Prostate gland (tissue), 2 donors: ENCODE data around the gene RNF157. TPM values are rescaled to one million over a fixed set of nuclear protein-coding genes. Genes with fewer than 3 reads are reported as not detected.
A peak's percentile ranks its signal among the peaks of the same experiment; 100 is the strongest.

Source experiments
- DNase-seq: peaks from one replicate; pipeline ENCODE4 v3.0.0-alpha.2; 2019; ENCODE audit warnings: low spot score
- H3K27ac ChIP-seq, 2 donors: fragments of 200-600 bp; sonication (generic); 2 replicates each; pipeline ENCODE4 v1.5.1; 2017 to 2019
- H3K27me3 ChIP-seq: fragments of 200-600 bp; sonication (generic); replicated peaks from 2 replicates; pipeline ENCODE4 v1.5.1; 2019; ENCODE audit not compliant: insufficient read depth
- H3K36me3 ChIP-seq, 2 donors: fragments of 200-600 bp; sonication (generic); 1 replicate in 1 of 2; 2 replicates in 1 of 2; pipeline versions ENCODE4 v1.5.1 to v1.8.1; 2017 to 2019
- H3K4me1 ChIP-seq: fragments of 200-600 bp; sonication (generic); replicated peaks from 2 replicates; pipeline ENCODE4 v1.5.1; 2019
- H3K4me3 ChIP-seq, 2 donors: fragments of 200-600 bp; sonication (generic); 2 replicates each; pipeline ENCODE4 v1.5.1; 2017 to 2019
- H3K9me3 ChIP-seq: fragments of 200-600 bp; sonication (generic); 2 replicates; pipeline ENCODE4 v1.5.1; 2017
- POLR2A ChIP-seq: fragments of 450-650 bp; IDR thresholded peaks from one replicate; pipeline ENCODE4 v1.6.1; 2016; ENCODE audit warnings: antibody characterized with exemption, mild to moderate bottlenecking
- POLR2AphosphoS5 ChIP-seq: sonication (generic); formaldehyde crosslinking; IDR thresholded peaks from one replicate; pipeline ENCODE4 v1.6.1; 2017; ENCODE audit warnings: antibody characterized with exemption
- WGBS: methylation state at CpG from one replicate; pipeline ENCODE4 v1.1.5; 2018; 5-methylcytosine and 5-hydroxymethylcytosine counted together
- intact Hi-C: fragments of 100-400 bp; cut with DNase I; formaldehyde crosslinking; loops from one replicate; pipeline ENCODE4 v1.14.2; 2022
- total RNA-seq, 2 donors: library from RNA; depleted of rRNA; stranded (reverse); fragments of >200 nt; gene quantifications; one replicate each; pipeline ENCODE4 v1.1.0, GENCODE V29; 2016
- TF ChIP-seq, protein P1 (sequence below), 4 experiments: fragments of 200-600 bp in 2 of 4; fragments of 450-650 bp in 2 of 4; sonication (generic) in 2 of 4; IDR thresholded peaks; 1 replicate in 3 of 4; 2 replicates in 1 of 4; pipeline ENCODE4 v1.5.1; 2016 to 2019; ENCODE audit warnings: antibody characterized with exemption in 4 of 4, mild to moderate bottlenecking in 2 of 4, moderate library complexity in 2 of 4

The RNF157 gene
- total RNA-seq, 2 donors from 2014 or later = 1.6 to 47.5 TPM

DNA sequence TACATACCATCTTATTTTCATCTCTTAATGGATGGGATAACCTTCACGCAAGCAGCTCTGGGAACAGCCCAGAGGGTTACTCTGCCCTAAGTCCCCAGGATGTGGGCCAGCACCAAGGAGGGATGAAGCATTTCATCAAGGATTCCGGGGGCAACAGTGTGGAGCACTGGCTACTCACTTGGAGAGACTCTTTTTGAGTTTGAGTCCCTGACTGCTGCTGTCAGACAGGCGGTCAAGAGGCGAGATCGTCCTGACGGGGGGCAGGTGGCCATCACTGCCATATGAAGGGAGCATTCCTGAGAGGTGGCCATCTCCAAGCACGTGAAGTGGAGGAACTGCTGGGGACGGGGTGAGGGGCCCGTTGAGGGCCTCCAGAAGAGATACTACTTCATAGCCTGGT, 81.1 kb downstream of the RNF157 start:
- H3K27me3 ChIP-seq = no peaks in the 10 kb centered on the region
- peaks cover 10% of the 10 kb centered on the region for H3K4me1 ChIP-seq
- H3K36me3 ChIP-seq = no peaks in the 10 kb centered on the region
- H3K9me3 ChIP-seq = no peaks in the 10 kb centered on the region
- intact Hi-C loops = no loop called here
- no peak overlapping the region for H3K4me3 ChIP-seq
- TF ChIP-seq, protein P1, sequence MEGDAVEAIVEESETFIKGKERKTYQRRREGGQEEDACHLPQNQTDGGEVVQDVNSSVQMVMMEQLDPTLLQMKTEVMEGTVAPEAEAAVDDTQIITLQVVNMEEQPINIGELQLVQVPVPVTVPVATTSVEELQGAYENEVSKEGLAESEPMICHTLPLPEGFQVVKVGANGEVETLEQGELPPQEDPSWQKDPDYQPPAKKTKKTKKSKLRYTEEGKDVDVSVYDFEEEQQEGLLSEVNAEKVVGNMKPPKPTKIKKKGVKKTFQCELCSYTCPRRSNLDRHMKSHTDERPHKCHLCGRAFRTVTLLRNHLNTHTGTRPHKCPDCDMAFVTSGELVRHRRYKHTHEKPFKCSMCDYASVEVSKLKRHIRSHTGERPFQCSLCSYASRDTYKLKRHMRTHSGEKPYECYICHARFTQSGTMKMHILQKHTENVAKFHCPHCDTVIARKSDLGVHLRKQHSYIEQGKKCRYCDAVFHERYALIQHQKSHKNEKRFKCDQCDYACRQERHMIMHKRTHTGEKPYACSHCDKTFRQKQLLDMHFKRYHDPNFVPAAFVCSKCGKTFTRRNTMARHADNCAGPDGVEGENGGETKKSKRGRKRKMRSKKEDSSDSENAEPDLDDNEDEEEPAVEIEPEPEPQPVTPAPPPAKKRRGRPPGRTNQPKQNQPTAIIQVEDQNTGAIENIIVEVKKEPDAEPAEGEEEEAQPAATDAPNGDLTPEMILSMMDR (IDR thresholded peaks at IDR 0.05) = no peak
- TF ChIP-seq POLR2AphosphoS5 = no peak
- no peak for TF ChIP-seq POLR2A
- 92% methylated on average over 9 of the region's 9 CpGs for WGBS
- no peak overlapping the region for H3K27ac ChIP-seq
- DNase-seq = no peak

DNA sequence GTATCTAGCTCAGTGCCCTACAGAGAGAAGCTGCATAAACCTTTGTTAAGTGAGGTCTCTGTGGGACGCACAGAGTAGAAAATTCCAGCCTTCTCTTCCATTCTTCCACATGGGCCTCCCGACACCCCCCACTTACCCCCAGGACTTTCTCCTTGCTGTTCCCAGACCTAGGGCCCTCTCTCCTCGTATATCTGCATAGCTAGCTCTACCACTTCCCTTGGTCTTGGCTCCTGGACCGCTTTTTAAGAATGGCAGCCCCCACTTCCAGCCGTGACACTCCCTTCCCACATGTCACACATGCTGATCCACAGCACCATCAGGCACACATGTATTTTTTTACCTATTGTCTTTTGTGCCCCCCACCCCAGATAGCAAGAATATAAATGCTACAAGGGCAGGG, 82.5 kb downstream of the RNF157 start:
- WGBS = 93% methylated on average over 5 of the region's 5 CpGs
- intact Hi-C loops = no loop called here
- no peak overlapping the region for H3K27ac ChIP-seq
- no peaks in the 10 kb centered on the region for H3K9me3 ChIP-seq
- H3K4me1 ChIP-seq = peaks cover 10% of the 10 kb centered on the region
- no peak for TF ChIP-seq POLR2A
- TF ChIP-seq POLR2AphosphoS5 = no peak
- TF ChIP-seq, protein P1 (IDR thresholded peaks at IDR 0.05) = no peak
- no peak for DNase-seq
- H3K4me3 ChIP-seq = no peak overlapping the region
- no peaks in the 10 kb centered on the region for H3K36me3 ChIP-seq
- H3K27me3 ChIP-seq = no peaks in the 10 kb centered on the region

GRCh38 chr17:76156662-76156991, 83.7 kb downstream of the RNF157 start:
- intact Hi-C loops = no loop called here
- WGBS = 85% methylated on average over 8 of the region's 8 CpGs
- no peak for TF ChIP-seq POLR2AphosphoS5
- no peak for TF ChIP-seq POLR2A
- H3K27me3 ChIP-seq = no peaks in the 10 kb centered on the region
- peaks cover 10% of the 10 kb centered on the region for H3K4me1 ChIP-seq
- no peaks in the 10 kb centered on the region for H3K9me3 ChIP-seq
- no peak overlapping the region for H3K27ac ChIP-seq
- H3K36me3 ChIP-seq = no peaks in the 10 kb centered on the region
- no peak for DNase-seq
- H3K4me3 ChIP-seq = no peak overlapping the region

DNA sequence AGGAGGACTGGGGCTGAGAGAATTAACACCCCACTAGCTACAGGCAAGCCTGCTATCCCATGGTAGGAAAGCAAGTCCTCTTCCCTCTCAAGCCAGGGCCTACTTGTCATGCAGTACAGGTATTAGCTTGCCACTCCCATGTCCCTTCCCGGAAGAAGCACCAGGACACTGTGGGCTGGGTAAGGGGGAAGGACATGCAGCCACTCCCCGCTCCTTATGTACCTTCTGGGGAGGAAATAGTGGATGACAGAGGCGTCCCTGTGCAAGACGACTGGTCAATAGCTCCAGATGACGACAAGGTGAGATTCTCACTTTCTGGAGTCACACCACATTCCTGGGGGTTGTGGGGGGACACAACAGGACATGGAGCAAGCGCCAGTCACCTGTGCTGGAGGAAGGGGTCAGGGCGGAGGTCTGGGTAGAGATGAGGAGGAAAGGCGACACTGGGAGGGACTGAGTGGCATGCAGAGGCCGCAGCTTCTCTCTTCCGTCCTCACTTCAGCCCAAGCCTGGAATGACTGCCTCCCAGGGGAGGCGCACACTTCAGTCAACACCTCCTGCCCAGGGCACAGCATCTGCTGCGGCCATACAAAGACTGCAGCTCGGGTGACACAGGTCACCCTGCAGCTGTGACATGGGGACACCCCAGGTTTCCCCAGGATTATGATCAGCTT, 84.2 kb downstream of the RNF157 start:
- intact Hi-C loops = no loop called here
- H3K4me1 ChIP-seq = peaks cover 6% of the 10 kb centered on the region
- H3K27me3 ChIP-seq = no peaks in the 10 kb centered on the region
- peak; percentile 41 for TF ChIP-seq POLR2AphosphoS5
- TF ChIP-seq, protein P1 (IDR thresholded peaks at IDR 0.05) = no peak
- no peak for TF ChIP-seq POLR2A
- H3K4me3 ChIP-seq = no peak overlapping the region
- no peak for DNase-seq
- H3K36me3 ChIP-seq = no peaks in the 10 kb centered on the region
- H3K27ac ChIP-seq = no peak overlapping the region
- WGBS = 83% methylated on average over 13 of the region's 13 CpGs
- no peaks in the 10 kb centered on the region for H3K9me3 ChIP-seq

GRCh38 chr17:76154936-76155845, 85.1 kb downstream of the RNF157 start:
- H3K9me3 ChIP-seq = no peaks in the 10 kb centered on the region
- peaks cover 6% of the 10 kb centered on the region for H3K4me1 ChIP-seq
- H3K36me3 ChIP-seq = no peaks in the 10 kb centered on the region
- H3K27ac ChIP-seq = no peak overlapping the region
- no peak overlapping the region for H3K4me3 ChIP-seq
- no peak for TF ChIP-seq POLR2AphosphoS5
- no peak for TF ChIP-seq POLR2A
- TF ChIP-seq, protein P1 (IDR thresholded peaks at IDR 0.05) = no peak
- H3K27me3 ChIP-seq = no peaks in the 10 kb centered on the region
- WGBS = 83% methylated on average over 10 of the region's 10 CpGs
- no peak for DNase-seq
- intact Hi-C loops = no loop called here
